HG03342 (cell line): Measurements from ENCODE around the gene YOD1.

Source experiments
- ATAC-seq: cut with Tn5 transposase; IDR thresholded peaks from one replicate; pipeline ENCODE4 v1.9.1; 2021; ENCODE audit warnings: mild to moderate bottlenecking, moderate library complexity; ENCODE audit not compliant: unreplicated experiment

Gene YOD1

DNA sequence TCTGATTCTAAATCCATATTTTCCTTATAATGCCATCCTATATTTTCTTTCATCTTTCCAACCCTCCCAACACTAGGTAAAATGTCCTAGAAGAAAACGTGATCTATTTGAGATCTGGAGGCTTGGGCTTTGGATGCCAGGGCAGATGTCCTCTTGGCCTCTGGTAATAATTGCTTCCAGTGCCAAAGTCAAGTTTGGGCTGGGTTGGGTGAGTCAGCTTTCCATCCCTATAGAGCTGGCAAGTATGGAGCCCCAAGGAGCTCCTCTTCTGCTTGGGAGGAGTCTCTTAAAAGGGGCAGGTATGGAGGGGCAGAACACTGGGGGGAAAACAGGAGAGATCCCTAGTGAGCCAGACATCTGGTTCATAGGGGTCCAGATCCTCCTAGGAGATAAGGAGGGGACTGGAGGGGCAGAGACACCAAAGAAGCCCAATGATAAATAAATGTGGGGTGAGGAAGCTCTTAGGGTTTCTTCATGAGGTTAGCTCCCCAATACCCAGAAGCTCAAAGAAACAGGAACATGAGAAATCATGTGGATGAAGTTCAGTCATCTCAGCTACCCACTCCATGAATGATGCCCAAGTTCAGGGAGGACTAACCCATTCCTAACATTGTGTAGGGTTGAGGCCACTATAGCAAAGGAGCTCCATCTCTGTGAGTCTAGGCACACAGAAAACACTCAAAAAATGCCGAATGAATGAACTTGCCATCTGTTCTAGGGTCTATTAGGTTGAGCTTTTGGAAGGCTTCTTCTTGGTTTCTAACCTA is 21.9 kb downstream of the YOD1 start:
- no peak for ATAC-seq

GRCh38 chr1:207027921-207028320 is 23.1 kb downstream of the YOD1 start:
- ATAC-seq: no peak

GRCh38 chr1:207027206-207027777 is 23.7 kb downstream of the YOD1 start:
- no peak for ATAC-seq

DNA sequence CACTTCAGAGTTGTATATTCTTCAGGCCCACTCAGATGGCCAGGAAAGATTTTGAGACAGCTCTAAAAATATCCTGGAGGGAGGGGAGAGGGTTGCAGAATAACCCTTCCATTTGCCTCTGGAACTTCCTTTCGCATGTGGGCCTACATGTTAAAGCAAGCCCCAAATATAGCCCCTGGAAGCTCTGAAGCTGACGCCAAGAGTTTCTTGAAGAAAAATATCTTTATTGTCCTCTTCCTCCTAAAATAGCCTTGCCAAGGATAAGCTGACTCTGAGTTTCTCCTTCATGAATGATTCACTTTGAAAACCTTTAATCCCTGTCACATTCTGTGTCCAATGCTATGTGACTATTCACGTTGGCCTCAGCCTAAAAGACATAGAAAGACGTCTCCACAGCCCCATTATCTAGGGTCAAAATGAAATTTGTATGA is 24.9 kb downstream of the YOD1 start:
- no peak for ATAC-seq

- ATAC-seq: no peak
These were observed 25.7 kb downstream of the YOD1 start for GRCh38 chr1:207025146-207025880.

- ATAC-seq: no peak
These were observed 26.5 kb downstream of the YOD1 start for GRCh38 chr1:207024202-207025145.

DNA sequence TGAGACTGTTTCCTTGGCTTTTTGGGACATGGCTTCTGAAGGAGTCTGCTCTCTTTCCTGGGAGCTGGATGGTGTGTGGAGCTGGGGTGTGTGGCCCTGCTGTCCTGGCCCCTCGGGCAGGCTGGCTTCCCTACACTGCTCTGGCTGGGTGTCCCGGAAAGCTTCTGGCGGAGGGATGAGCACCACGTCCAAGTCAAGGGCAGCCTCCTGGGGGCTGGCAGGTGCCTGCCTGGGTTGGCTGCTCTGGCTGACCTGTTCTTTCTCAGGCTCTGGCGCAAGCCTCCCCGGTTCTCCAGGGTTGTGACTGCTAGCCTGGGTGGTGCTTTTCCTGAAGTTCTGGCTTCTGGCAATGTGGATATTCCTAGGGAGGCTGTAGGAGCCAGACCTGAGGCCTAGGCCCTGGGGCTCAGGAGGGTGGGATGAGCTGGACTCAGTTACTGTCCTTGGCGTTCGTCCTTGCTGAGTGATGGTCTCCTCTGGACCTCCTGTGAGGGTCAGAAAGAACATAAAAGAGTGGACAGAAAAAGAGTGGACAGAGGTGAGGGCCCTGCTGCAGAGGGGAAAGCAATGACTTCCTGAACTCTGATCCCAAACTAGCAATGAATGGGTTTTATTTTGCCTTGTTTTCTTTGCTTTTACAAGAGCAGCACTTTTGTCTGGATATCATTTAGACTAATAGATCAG is 27.9 kb downstream of the YOD1 start:
- no peak for ATAC-seq

- ATAC-seq: no peak
These were observed 29.0 kb downstream of the YOD1 start for GRCh38 chr1:207021876-207022596.

GRCh38 chr1:207021139-207021861 is 29.7 kb downstream of the YOD1 start:
- ATAC-seq: no peak

DNA sequence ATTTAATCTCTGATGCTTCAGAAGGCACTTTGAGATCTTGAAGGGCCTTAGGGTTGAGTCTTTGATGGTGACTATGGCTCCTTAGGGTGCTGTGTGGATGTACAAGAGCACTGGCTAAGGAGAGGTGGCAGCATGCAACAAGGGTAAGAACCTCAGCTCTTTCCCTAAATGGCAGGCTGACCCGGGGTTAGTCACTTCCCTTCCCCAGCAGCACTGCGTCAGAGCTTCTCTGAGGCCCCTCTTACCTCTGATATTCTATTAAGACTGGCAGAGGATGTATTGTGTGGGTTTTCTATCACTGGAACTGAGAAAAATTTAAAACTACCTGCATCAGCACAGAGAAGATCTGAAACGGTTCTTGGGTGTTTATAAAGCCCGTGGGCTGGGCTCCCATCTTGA is 30.3 kb downstream of the YOD1 start:
- ATAC-seq: no peak

DNA sequence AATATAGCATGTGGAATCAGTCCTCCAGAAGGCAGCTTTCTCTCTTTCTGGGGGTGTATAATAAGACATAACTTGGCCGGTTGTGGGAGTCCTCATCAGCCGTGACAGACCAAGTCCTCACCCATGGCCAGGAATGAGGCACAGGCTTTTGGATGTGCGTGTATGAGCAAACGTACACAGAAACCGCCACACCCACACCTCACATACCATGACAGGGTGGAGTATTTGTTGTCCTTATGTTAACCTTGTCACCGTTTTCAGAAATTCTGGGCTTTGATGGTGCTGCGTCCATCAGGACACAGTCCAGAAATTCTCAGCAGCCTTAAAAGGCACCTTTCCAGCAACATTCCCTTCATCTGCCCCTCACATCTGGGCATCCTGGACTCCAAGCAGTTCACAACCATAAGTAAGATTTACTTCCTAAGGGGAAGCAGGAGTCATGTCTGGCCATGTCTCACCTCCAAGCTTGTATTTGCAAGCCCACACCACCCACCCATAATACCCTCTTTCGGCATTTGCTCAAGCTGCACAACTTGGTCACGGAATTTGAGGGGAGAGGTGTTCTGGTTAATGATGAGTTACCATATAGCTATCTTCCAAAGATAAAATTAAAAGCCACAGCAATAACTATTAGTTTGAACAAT is 30.8 kb downstream of the YOD1 start:
- ATAC-seq: no peak

DNA sequence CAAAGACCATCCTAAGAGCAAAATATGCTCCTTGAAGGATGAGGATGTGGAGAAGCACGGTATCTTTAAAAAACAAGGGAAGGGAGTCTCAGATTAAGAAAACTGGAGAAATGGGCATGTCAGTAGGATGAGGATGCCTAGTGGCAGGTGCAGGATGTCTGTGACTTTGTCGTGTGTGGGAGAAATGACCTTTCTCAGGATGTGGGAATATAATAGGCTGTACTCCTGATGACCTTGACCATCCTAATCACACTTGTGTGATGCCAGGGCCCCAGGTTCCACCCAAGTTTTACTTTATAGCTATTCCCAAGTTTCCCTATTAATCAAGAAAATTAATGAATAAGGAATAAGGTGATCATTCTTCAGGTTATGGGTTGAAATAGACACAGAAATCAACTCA is 31.3 kb downstream of the YOD1 start:
- ATAC-seq: no peak

DNA sequence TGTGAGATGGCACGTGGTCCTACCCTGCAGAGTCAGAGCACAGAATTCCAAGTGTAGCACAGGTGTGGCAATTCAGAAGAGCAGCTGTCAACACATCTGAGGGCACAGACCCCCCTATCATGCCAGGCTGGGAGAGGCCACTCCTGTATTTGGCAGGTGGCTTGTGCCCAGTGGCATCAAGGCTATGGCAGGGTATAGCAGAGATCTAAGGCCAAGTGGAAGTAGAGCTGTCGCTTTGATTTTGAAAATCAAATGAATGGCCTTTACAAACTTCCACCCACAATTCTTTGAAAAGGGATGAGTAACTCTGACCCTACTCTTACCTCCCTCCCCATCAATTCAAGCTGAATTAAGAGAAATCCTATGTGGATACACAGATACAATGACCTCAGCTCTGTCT is 31.8 kb downstream of the YOD1 start:
- no peak for ATAC-seq

DNA sequence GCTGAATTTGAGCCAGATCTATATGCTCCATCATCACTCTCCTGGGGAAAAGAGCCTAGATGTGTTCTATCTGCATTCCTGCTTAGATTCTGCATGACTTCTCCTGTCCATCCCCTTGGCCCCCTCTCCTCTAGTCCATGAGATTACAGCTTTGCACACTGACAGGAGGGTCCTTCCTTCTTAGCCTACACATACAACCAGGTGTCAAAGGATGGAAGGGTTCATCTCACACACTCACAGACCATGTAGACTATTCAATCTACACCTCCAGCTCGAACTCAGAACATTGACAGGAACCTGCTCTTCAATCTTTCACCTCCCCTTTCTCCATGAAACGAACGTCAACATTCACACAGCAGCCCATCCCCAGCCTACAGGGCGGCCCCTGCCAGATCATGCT is 32.3 kb downstream of the YOD1 start:
- no peak for ATAC-seq

GRCh38 chr1:207017615-207018559 is 33.1 kb downstream of the YOD1 start:
- ATAC-seq: no peak

DNA sequence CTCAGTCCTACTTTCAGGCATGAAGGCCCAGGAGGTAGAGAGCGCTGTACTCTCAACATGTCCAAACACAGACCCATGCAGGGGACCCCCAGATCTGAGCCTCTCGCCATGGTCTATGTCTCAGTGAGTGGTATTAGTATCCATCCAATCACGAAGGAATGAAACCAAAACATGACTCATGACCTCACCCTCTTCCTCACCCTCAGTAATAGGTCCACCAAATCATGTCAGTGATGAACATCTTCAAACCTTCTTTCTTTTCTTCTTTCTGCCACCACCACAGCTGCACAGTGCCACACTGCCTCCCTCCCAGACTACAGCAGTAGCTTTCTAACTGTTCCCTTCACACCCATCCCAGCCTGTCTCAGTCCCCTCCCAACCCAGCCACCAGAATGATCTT is 35.2 kb downstream of the YOD1 start:
- ATAC-seq: no peak

DNA sequence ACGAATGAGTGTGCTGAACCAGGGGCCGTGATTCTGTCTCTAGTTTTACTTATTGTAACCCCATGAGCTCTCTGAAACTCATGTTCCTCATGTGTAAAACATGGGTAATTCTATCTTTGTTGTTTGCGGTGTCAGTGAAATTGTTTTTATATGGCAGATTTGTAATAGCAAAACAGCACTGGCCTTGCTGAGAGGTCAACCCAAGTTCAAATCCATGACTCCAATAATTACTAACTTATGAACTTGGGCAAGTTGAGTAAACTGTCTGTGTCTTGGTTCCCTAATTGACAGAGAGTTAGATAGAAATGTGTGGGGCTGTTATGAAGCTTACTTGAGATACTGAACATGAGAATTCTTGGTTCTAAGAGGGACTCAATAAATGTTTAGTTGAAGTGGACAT is 36.3 kb downstream of the YOD1 start:
- no peak for ATAC-seq
